ENCODE measurements around the gene IAH1. TPM values are rescaled to one million over a fixed set of nuclear protein-coding genes. Genes with fewer than 3 reads are reported as not detected.
A peak's percentile ranks its signal among the peaks of the same experiment; 100 is the strongest.

The IAH1 gene
- polyA plus RNA-seq, 12 donors, result 42.2 to 668 (median 57.3) TPM

DNA sequence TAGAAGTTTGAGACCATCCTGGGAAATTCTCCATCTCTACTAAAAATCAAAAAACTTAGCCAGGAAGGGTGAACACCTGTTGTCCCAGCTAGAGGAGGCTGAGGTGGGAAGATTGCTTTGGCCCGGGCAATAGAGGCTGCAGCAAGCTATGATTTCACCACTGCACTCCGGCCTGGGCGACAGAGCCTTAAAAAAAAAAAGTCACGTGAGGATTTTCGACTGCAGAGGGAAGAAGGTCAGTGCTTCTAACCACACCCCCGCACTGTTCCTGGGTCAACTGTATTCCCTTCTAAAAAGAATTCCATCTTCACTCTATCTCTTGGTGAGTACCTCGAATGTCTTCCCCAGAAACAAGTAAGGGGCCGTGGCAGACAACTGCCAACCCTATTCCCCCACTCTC is 49.9 kb downstream of the IAH1 start:
- no peak for DNase-seq

DNA sequence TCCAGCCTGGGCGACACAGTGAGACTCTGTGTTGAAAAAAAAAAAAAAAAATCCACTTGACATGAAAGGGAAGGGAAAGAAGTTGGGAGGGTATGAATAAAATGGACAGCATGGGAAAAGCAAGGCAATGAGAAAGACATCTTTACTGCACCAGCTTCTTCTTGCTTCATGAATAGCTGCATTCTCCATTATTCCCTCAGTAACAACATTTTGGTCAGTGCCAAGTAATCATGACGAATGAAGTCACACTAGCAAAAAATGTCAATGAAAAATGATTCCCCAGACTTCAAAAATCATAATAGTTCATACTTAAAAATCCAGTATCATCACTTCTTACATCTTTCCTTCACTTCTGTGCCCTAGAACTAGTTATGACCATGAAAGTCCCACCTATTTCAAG is 50.9 kb downstream of the IAH1 start:
- no peak for DNase-seq

DNA sequence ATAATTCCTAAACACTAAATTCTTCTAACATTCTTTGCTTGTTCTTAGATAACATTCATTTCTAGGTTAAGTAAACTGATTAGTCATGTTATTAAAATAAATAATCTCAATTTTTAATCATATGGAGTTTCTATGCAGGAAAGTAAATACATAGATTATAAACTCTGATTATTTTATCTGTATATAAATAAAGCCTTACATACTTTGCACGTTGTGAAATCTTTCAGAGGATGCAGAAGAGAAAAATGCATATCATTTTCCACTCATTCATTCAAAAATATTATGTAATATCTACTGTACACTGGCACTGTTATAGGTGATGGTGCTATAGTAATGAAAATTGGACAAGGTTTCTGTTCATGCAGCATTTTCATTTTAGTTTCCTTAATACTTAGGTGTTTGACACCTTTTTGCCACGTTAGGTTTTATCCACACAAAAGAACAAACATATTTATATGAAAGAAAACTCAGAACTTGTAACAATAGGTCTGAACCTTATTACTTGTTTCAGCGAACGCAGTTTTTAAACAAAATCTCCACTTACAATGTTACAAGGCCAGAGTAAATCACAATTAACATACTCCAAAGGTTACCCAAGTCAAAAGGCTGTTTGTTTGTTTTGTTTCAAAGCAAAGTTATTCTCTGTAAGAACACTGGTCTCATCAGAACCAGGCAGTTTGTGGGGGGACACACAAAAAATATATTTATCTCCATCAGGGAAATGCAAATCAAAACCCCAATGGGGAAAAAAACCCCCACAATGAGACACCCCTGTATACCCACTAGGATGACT is 53.8 kb downstream of the IAH1 start:
- DNase-seq, result no peak

DNA sequence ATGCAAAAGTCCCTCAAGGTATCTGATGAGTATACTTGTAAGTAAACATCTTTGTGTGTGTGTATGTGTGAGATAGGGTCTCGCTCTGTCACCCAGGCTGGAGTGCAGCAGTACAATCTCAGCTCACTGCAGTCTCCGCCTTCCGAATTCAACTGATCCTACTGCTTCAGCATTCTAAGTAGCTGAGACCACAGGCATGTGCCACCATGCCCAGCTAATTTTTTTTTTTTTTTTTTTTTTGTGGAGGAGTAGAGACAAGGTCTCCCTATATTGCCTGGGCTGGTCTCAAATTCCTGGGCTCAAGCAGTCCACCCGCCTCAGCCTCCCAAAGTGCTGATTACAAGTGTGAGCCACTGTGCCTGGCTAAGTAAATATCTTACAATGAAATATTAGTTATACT is 58.1 kb downstream of the IAH1 start:
- DNase-seq, result no peak

DNA sequence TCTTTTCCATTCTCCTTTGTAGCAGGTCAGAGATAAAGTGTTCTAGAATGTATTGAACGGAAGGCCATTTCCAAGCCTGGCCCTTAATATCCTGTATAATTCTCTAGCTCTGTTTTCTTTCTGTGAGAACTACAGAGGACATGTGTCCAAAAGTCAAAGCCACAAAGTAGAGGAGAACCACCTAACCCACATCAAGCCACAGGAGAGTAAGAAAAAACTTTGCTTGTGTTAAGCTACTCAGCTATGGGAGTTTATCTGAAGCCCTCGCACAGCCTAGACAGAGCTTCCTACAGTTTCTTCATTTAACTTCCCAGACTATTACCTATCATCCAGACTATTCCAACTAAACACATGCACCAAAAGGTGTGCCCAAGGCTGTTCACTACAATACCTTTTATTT is 59.3 kb downstream of the IAH1 start:
- DNase-seq, result no peak

DNA sequence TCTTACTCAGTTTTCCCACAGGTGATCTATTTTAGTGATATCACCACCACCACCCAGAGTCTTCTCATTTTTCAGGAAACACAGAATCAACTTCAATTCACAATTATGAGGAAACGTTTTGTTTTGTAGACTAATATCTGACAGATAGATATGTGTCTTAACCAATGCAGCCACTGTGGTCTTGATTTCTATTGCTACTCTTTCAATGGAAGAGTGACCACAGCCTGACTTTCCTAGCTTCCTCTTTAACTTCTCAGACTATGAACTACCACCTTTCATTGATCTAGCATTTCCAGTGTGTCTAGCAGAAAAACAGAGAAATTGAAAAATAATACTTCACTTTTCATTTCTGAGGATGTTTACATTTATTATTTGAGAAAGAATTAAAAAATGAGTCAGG is 60.8 kb downstream of the IAH1 start:
- DNase-seq, result no peak

DNA sequence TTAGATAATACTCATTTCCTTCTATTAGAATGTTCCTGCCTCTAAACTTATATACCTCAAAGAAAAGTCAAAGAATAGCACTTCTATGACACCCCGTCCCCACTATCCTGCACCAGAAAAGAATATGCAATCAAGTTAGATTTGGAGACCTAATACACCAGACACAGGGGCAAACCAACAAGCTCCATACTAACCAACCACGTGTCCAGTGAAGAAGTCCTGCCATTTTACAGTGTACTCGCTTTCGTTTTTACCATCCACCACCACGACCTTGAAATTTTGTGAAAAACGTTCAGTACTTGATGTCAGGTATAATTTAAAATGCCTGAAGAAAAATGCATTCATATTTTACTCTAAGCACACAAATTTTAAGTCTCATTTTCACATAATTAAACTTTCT is 62.2 kb downstream of the IAH1 start:
- DNase-seq, result no peak

DNA sequence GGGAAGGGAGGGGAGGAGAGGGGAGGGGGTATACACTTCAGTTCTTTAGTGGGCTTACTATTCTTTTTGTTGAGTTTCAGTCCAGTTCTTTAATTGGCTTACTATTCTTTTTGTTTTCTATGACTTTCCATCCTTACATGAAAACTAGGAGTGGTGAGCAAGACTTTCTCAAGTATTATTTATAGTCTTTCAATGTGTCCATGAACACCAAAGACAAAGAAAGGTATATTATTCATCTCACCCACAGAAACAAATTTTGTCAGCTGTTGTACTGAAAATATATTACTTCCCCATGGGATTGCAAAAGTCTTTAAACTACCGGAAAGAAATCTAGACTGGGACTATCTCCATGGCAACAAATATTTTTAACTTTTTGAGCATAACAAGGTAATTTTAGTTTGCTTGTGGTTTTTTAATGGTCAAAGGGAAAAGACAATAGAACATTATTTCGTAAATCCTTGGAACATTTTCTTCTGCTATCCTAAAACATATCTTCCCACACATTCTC is 63.7 kb downstream of the IAH1 start:
- peak; percentile 48 for DNase-seq

Other genes with a start within 250 kb of the IAH1 start
- gene ITGB1BP1, start 51.0 kb upstream of the IAH1 start, polyA plus RNA-seq (ENCODE audit: insufficient read length in 12 of 12), result 100 to 1,000 TPM in 5 of 12 donors, 10 to 100 TPM in 6, not detected in 1; 52.0 to 122 (median 98.7) TPM
- 10 to 100 TPM in 11 of 12 donors, not detected in 1; 31.5 to 53.2 (median 40.0) TPM for gene CPSF3, start 50.9 kb upstream of the IAH1 start, polyA plus RNA-seq (ENCODE audit: insufficient read length in 12 of 12)
- gene ADAM17, start 81.3 kb downstream of the IAH1 start, polyA plus RNA-seq (ENCODE audit: insufficient read length in 12 of 12), result 10 to 100 TPM in 11 of 12 donors, not detected in 1; 23.2 to 43.8 (median 29.9) TPM
- gene YWHAQ, start 156.4 kb downstream of the IAH1 start, polyA plus RNA-seq (ENCODE audit: insufficient read length in 12 of 12), result 100 to 1,000 TPM in 11 of 12 donors, not detected in 1; 181 to 297 (median 246) TPM